Measurements from ENCODE around the gene ACSF2. TPM values are rescaled to one million over a fixed set of nuclear protein-coding genes. Genes with fewer than 3 reads are reported as not detected.

The ACSF2 gene
- total RNA-seq, 1 experiment from 2014 or later: 17.2 TPM

DNA sequence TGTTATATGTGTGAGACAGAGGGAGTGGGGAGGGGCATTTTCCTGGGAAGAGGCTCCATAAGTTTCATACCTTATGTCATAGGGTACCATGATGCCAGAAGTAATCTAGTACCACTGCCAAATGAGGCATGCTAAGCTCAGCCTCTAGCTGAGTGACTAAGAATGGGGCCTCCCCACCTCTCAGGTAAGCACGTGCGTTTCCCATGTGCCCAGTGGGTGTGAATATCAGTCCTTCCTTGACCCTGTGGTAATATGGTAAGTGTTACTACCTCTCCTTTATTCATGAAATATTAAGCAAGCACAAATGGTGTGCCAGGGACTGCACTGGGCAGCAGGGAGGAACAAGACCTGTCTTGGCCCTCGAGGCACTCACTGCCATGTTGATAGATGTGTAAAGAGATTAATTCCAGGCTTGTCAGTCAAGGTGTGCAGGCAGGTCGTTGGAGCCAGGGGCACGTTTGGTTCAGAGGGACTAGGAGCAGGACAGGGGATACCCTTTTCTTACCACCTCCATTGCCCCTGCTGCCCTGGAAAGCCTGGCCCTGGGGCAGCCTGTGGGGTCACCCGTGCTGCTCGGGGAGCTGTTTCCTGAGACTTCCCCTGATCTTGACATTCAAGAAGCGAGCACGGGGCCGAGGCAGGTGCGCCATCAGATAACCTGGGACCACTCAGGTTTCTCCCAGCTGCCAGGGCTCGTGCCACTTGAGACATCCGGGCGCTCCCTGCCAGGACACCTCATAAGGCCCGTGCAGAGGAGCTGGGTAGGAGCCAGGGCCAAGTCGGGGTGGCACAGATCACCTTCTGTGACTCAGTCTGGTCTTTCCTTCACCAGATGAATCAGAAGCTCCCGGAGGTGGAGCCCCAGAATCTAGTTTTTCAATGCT is 61.4 kb downstream of the ACSF2 start:
- Histone ChIP-seq H3K27ac (ENCODE audit: low read length) (no peak overlapping the region), H3K36me3 (ENCODE audit: control insufficient read depth, insufficient read depth, low read length) (no peaks in the 10 kb centered on the region), H3K9me3 (ENCODE audit: control insufficient read depth, insufficient read depth, low read depth, low read length) (no peaks in the 10 kb centered on the region), H3K27me3 (ENCODE audit: control insufficient read depth, insufficient read depth, low read length) (no peaks in the 10 kb centered on the region), H3K4me3 (ENCODE audit: low read depth in 2 of 2, low read length in 2 of 2) (no peak overlapping the region), H3K4me1 (ENCODE audit: control insufficient read depth, insufficient read depth, low read length) (peaks cover 6% of the 10 kb centered on the region)
- ATAC-seq (no peak), DNase-seq (ENCODE audit: low read depth, low spot score) (no peak)
- in situ Hi-C loops (cut with HindIII; ENCODE audit: low pct_unique_long_range_greater_than_20kb, low sequenced_read_pairs): no loop called here
- TF ChIP-seq POLR2AphosphoS5 (IDR thresholded peaks at IDR 0.05; ENCODE audit: low read depth, low read length): no peak
- no peak for TF ChIP-seq SIN3A (IDR thresholded peaks at IDR 0.05; ENCODE audit: borderline replicate concordance, insufficient read depth, low read depth, low read length)
- TF ChIP-seq, protein P1, sequence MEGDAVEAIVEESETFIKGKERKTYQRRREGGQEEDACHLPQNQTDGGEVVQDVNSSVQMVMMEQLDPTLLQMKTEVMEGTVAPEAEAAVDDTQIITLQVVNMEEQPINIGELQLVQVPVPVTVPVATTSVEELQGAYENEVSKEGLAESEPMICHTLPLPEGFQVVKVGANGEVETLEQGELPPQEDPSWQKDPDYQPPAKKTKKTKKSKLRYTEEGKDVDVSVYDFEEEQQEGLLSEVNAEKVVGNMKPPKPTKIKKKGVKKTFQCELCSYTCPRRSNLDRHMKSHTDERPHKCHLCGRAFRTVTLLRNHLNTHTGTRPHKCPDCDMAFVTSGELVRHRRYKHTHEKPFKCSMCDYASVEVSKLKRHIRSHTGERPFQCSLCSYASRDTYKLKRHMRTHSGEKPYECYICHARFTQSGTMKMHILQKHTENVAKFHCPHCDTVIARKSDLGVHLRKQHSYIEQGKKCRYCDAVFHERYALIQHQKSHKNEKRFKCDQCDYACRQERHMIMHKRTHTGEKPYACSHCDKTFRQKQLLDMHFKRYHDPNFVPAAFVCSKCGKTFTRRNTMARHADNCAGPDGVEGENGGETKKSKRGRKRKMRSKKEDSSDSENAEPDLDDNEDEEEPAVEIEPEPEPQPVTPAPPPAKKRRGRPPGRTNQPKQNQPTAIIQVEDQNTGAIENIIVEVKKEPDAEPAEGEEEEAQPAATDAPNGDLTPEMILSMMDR (IDR thresholded peaks at IDR 0.05): no peak
- TF ChIP-seq, protein P2, sequence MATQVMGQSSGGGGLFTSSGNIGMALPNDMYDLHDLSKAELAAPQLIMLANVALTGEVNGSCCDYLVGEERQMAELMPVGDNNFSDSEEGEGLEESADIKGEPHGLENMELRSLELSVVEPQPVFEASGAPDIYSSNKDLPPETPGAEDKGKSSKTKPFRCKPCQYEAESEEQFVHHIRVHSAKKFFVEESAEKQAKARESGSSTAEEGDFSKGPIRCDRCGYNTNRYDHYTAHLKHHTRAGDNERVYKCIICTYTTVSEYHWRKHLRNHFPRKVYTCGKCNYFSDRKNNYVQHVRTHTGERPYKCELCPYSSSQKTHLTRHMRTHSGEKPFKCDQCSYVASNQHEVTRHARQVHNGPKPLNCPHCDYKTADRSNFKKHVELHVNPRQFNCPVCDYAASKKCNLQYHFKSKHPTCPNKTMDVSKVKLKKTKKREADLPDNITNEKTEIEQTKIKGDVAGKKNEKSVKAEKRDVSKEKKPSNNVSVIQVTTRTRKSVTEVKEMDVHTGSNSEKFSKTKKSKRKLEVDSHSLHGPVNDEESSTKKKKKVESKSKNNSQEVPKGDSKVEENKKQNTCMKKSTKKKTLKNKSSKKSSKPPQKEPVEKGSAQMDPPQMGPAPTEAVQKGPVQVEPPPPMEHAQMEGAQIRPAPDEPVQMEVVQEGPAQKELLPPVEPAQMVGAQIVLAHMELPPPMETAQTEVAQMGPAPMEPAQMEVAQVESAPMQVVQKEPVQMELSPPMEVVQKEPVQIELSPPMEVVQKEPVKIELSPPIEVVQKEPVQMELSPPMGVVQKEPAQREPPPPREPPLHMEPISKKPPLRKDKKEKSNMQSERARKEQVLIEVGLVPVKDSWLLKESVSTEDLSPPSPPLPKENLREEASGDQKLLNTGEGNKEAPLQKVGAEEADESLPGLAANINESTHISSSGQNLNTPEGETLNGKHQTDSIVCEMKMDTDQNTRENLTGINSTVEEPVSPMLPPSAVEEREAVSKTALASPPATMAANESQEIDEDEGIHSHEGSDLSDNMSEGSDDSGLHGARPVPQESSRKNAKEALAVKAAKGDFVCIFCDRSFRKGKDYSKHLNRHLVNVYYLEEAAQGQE (IDR thresholded peaks at IDR 0.05; ENCODE audit: insufficient read depth in 1 of 2, low read depth in 2 of 2, low read length in 1 of 2): no peak
- no peak for TF ChIP-seq TCF7L2 (IDR thresholded peaks at IDR 0.05; ENCODE audit: low read depth, low read length)
- ChIA-PET CTCF (interaction anchor here (0.5 kb wide), 1 partner anchor 9 kb away, joined by 3 read pairs; no protein-coding TSS in a partner anchor), POLR2A (interaction anchor here (0.5 to 0.7 kb wide), 3 partner anchors 47 to 394 kb away, joined by 3 to 6 read pairs (median 3); no protein-coding TSS in a partner anchor)
- BruUV-seq (replicated peaks): no TSS peak
- intact Hi-C loops (cut with micrococcal nuclease; ENCODE audit: unreplicated experiment): no loop called here

DNA sequence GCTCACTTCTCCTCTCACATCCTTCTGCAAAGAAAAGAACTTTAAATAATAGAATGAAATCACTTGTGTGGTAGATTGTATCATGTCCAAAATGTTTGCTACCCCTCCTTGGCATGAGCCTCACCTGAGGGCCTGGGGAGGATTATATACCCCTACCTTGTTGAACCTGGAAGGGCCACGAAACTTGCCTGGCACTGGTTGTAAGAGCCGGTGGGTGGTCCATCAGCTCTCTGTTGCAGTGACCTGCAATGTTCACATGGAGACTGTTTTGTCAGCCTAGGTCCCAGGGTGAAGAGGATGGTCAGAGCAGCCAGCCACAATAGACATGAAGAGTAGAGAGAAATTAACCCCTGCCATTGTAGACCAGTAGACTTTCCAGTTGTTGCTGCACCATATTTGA is 62.9 kb downstream of the ACSF2 start:
- Histone ChIP-seq H3K36me3 (ENCODE audit: control insufficient read depth, insufficient read depth, low read length) (no peaks in the 10 kb centered on the region), H3K27me3 (ENCODE audit: control insufficient read depth, insufficient read depth, low read length) (no peaks in the 10 kb centered on the region), H3K4me1 (ENCODE audit: control insufficient read depth, insufficient read depth, low read length) (no peaks in the 10 kb centered on the region), H3K27ac (ENCODE audit: low read length) (no peak overlapping the region), H3K9me3 (ENCODE audit: control insufficient read depth, insufficient read depth, low read depth, low read length) (no peaks in the 10 kb centered on the region), H3K4me3 (ENCODE audit: low read depth in 2 of 2, low read length in 2 of 2) (no peak overlapping the region)
- ChIA-PET POLR2A (no interaction called here), CTCF (no interaction called here)
- TF ChIP-seq POLR2AphosphoS5 (IDR thresholded peaks at IDR 0.05; ENCODE audit: low read depth, low read length): no peak
- TF ChIP-seq TCF7L2 (IDR thresholded peaks at IDR 0.05; ENCODE audit: low read depth, low read length): no peak
- no peak for TF ChIP-seq SIN3A (IDR thresholded peaks at IDR 0.05; ENCODE audit: borderline replicate concordance, insufficient read depth, low read depth, low read length)
- TF ChIP-seq, protein P2 (IDR thresholded peaks at IDR 0.05; ENCODE audit: insufficient read depth in 1 of 2, low read depth in 2 of 2, low read length in 1 of 2): no peak
- TF ChIP-seq, protein P1 (IDR thresholded peaks at IDR 0.05): no peak
- DNase-seq (ENCODE audit: low read depth, low spot score) (no peak), ATAC-seq (no peak)
- BruUV-seq (replicated peaks): no TSS peak
- intact Hi-C loops (cut with micrococcal nuclease; ENCODE audit: unreplicated experiment) (no loop called here), in situ Hi-C loops (cut with HindIII; ENCODE audit: low pct_unique_long_range_greater_than_20kb, low sequenced_read_pairs) (no loop called here)

Measured in Panc1 (cell line).